HL-60/S4 (cell line): ENCODE measurements around the gene CST9.

Experiments
- in situ Hi-C: fragments of 300-500 bp; cut with MboI; formaldehyde crosslinking; loops from 2 replicates; pipeline ENCODE4 v1.14.3; 2022; ENCODE audit warnings: low sequenced_read_pairs

Gene CST9, protein sequence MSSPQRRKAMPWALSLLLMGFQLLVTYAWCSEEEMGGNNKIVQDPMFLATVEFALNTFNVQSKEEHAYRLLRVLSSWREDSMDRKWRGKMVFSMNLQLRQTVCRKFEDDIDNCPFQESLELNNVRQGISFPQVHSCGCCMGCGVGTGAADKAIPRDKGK

GRCh38 chr20:23605867-23606651, at the start of gene CST9:
Gene CST9, minus strand, starts transcription at chr20:23605917. Its CDS starts 53 bp downstream, at chr20:23605864.
- in situ Hi-C loops, result no loop called here

DNA sequence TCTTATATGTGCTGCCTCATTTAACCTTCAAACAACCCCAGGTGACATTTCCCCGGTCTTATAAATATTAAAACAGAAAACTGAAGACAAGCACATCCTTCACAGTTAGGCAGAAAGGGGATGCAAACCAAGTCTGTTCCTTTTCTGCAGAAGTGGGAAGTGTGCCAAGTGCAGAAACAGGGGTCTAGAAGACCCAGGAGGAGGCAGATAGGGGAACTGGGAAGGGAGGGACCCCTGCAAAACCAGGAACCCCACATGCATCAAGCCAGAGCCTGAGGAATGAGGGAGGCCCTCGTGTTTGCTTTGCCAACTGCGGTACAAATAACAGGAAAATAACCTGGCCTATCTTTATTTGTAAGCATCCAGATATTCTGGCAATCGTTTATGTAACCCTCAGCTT, 49.0 kb upstream of the CST9 start:
- in situ Hi-C loops, result no loop called here

DNA sequence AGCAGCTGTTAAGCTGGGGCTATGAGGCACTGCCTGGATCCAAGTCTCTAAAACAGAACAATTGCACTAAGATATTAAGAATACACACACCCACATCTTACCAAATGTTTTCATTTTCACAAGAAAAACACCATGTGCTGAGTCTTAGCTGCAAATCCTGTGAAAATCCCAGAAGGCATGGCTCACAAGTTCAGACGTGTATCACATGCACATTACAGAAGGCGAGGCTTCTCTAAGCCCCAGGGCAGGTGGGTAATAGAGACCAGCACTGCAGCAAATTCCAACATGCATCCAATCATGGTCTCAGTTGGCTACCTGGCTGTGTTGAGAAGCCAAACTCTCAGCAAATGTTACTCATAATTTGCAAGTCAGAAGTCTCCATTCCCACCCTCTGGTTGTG, 48.3 kb upstream of the CST9 start:
- in situ Hi-C loops, result no loop called here

DNA sequence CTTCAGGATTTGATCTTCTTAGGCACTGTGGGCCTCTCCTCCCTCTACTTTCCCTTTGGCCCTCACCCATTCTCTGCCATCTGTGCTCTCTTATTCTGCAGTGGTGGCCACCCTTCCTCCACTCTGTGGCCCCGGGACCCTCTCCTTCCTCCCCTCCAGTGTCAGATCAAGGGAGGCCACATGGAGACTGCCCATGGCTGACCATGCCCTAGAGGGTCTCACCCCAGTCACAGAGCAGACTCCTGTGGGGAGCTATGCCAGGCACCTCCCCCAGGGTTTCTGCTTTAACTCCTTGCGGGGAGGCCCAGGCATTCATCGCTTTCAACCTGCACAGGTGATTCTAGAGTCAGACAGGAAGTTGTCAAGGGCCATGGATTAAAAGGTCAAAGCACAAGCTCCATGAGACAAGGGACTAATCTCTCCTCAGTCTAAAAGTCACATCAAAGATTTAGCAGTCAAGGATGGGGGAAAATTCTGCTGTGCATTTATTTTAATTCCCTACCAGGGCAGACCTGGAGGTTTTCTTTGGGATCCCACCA, 47.8 kb upstream of the CST9 start:
- in situ Hi-C loops, result no loop called here

DNA sequence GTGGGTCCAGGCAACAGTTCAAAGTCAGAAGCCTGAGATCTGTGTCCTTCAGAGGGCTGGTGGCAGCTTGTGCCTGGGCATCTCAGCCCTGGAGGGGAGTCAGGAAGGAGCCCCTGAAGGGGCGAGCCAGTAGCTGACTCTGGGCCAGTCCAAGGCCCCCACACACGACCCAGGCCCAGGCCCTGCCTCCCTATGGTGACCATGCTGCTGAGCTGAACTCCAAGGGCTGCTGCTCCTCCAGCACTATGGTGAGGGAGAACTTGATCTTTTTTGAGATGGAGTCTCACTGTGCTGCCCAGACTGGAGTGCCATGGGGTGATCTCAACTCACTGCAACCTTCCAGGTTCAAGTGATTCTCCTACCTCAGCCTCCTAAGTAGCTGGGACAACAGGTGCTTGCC, 47.2 kb upstream of the CST9 start:
- in situ Hi-C loops, result no loop called here

GRCh38 chr20:23652371-23652770, 46.7 kb upstream of the CST9 start:
- in situ Hi-C loops, result no loop called here

GRCh38 chr20:23651117-23651516, 45.4 kb upstream of the CST9 start:
- in situ Hi-C loops, result no loop called here

- in situ Hi-C loops, result no loop called here
Measured at GRCh38 chr20:23649830-23650417, 44.2 kb upstream of the CST9 start.

GRCh38 chr20:23649242-23649641, 43.5 kb upstream of the CST9 start:
- in situ Hi-C loops, result no loop called here

DNA sequence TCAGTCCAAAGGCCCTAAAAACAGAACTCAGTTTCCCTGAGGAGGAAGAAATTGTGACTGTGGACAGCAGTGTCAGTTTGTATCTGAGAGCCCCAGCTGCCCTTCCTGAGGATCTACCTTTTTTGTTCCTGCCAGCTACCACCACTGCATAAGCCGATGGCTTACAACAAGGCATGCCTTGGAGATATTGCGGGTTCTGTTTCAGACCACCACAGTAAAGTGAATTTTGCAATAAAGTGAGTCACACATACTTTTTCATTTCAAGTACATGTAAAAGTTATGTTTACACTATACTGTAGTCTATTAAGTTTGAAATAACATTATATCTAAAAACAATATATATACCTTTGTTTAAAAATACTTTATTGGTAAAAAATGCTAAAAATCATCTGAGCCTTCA, 41.6 kb upstream of the CST9 start:
- in situ Hi-C loops, result no loop called here

DNA sequence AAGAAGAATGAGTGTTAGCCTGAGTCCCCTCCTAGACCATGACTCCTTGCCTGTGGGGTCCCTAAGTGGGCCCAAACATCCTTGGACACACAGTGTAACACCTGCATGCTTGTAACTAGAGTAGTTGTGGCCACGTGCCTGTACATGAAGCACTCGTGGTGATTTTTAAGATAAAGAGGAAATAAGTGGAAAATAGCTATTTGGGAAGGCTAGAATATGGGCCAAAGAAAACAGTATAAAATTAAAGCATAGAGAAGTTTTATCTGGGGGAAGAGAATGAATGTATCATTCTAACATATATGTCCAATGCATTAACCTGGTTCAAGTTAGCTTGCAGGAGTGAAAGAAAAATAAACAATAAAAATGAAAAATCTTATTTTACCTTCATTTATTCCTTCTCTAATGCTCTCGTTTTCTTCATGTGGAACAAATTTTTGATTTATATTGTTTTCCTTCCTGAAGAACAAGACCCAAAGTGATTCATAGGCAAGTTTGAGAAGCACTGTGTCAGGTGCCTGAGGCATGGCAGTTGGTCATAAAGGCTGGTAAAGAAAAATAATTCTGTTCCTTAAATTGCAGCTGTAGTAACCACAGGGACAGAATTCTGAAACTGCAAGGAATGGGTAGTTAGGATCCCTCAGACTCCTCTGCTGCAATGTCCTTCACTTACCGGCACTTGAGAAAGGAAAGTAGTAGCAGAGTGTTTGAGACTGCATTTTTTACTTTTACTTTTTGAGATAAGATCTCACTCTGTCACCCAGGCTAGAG, 40.6 kb upstream of the CST9 start:
- in situ Hi-C loops, result no loop called here

GRCh38 chr20:23645575-23645974, 39.9 kb upstream of the CST9 start:
- in situ Hi-C loops, result no loop called here

DNA sequence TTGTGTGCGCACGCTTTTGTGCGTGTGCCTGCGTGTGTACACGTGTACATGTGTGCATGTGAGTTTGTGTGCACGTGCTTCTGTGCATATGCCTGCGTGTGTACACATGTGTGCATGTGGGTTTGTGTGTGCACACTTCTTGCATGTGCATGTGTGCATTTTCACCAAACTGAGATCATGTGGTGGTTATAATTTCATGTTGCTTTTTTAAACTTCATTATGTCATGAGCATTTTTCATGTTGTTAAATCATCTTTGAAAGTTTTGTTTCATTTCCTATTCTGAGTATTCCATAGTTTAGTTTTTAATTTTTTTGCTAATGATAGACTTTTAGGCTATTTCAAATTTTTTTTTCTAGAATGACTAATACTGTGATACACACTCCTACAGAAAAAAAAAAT, 38.4 kb upstream of the CST9 start:
- in situ Hi-C loops, result no loop called here

GRCh38 chr20:23643659-23644058, 37.9 kb upstream of the CST9 start:
- in situ Hi-C loops, result no loop called here

- in situ Hi-C loops, result no loop called here
Measured at GRCh38 chr20:23641936-23642751, 36.4 kb upstream of the CST9 start.

DNA sequence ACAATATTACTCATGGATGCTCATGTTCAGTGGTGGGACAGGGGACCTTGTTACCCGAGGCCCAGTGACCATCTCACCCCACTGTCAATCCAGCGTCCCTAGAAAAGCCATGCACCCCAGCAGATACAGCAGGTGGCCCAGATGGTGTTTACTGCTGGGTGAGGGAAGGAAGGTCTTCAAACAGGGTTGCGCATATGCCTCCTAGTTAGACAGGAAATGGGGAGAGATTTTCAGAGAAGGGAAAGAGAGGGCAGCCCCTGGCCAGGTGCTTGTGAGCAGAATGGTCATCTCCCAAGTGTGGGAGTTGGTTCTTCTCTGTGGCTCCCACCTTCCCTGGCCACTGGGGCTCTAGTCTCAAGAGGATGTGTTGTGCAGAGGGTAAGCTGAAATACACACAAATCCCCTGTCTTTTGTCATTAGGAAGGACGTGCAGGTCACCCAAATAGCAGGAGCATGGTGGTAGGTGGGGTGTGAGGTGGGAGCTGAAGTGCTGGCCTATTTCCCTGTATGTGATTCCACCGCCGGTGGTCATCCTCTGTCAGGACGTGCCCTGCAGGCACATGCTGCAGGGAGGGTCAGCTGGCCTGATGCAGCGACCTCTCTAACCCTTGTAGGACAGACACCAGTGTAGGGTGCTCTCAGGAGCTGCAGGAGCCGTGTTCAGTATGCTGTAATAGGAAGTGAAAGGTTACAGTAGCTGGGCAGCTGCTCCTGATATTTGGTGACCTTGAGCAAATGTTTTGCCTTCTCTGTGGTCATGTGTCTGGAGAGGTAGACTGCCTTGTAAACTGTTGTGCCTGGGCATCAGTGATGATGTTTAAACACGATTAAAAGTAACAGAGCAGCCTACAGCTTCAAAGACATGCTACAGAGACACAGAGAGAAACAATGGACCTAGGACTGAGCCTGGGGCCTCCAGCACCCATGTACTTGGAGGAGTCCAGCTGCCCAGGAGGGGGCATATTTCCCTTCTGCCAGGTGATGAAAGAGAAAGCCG, 35.3 kb upstream of the CST9 start:
- in situ Hi-C loops, result no loop called here

DNA sequence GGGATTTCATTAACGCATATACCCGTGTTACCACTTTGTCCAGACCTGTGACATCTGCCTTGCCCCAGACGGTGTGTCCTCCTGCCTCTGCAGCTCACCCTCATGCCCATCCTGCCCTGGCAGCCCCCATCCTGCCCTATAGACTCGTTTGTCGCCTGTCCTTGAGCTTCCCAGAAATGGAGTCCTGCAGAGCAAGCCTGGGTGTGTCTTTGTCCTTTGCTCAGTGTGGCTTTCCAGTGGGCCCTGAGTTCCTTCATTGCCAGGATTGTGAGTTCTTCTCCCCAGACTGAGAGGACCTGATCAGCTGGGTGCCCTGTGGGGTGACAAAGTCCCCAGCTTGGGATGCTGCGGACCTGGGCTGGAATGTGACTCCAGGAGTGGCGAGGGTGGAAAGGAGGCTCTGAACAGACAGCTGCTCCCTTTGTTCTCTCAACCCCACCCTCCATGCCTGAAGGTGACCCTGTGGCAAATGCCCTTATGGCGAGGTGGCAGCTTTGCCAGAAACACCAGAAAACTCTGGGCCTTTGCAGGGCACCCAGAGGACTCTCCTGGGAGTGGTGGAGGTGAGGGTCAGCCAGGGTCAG, 34.4 kb upstream of the CST9 start:
- in situ Hi-C loops, result no loop called here

DNA sequence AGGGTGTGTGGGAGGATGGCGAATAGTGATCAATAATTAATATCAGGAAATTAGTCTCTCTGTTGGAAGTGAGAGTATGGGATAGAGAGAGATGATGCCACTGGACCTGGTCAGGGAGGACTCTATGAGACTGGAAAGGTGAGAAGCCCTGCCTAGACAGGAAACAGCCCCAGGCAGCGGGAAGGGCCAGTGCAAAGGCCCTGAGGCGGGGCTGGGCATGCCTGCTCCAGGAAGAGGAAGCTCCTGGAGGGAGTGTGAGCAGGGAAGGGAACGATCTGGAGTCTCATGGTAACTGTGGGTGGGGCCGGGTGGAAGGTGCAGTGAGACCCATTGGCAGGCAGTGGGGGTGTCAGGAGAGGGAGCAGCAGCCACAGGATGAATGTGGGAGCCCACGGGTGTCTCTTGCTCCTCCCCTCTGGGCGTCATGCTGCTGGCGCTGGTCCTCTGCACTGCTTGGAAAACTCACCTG, 33.8 kb upstream of the CST9 start:
- in situ Hi-C loops, result no loop called here

GRCh38 chr20:23638309-23638708, 32.6 kb upstream of the CST9 start:
- in situ Hi-C loops, result no loop called here
